CD4-positive, alpha-beta memory T cell (primary cell): Measurements from ENCODE around the gene KICS2. TPM values are rescaled to one million over a fixed set of nuclear protein-coding genes. Genes with fewer than 3 reads are reported as not detected.

Source experiments
- CTCF ChIA-PET: fragments of 350-600 bp; sonication (Branson Sonifier 250); formaldehyde crosslinking; loops from one replicate; lab custom pipeline; 2021; ENCODE audit warnings: inconsistent platforms; ENCODE audit not compliant: partially characterized antibody; lab: Charles Lee
- POLR2A ChIA-PET: fragments of 350-600 bp; sonication (Branson Sonifier 250); formaldehyde crosslinking; loops from one replicate; lab custom pipeline; 2021; ENCODE audit not compliant: partially characterized antibody; lab: Charles Lee
- DNase-seq, 5 donors: peaks; one replicate each; pipeline versions ENCODE4 v3.0.0 to v3.0.0-alpha.2; 2020 to 2022; ENCODE audit warnings: mixed read lengths in 1 of 5
- H3K27ac ChIP-seq: one replicate; pipeline ENCODE4 v1.7.0; 2013; ENCODE audit warnings: low read depth, low read length
- H3K27me3 ChIP-seq: 2 replicates; pipeline ENCODE4 v1.7.0; 2013; ENCODE audit warnings: mild to moderate bottlenecking, low read length, moderate library complexity; ENCODE audit not compliant: insufficient read depth
- H3K36me3 ChIP-seq: 2 replicates; pipeline ENCODE4 v1.7.0; 2013; ENCODE audit warnings: mild to moderate bottlenecking, low read length, moderate library complexity; ENCODE audit not compliant: insufficient read depth
- H3K4me1 ChIP-seq: 2 replicates; pipeline ENCODE4 v1.7.0; 2013; ENCODE audit warnings: mild to moderate bottlenecking, low read length, moderate library complexity; ENCODE audit not compliant: insufficient read depth
- H3K4me3 ChIP-seq, 2 donors: one replicate each; pipeline ENCODE4 v1.7.0; 2013; ENCODE audit warnings: low read length in 2 of 2, mild to moderate bottlenecking in 1 of 2
- H3K9me3 ChIP-seq, 2 donors: one replicate each; pipeline ENCODE4 v1.7.0; 2013; ENCODE audit warnings: low read length in 2 of 2, control low read depth in 1 of 2; ENCODE audit not compliant: control insufficient read depth in 1 of 2
- H3K27ac Mint-ChIP-seq, 7 donors: one replicate each; pipeline ENCODE4 v1.8.0; 2020 to 2021; ENCODE audit warnings: mixed read lengths in 7 of 7, mild to moderate bottlenecking in 6 of 7, inconsistent platforms in 3 of 7, moderate library complexity in 3 of 7
- H3K27me3 Mint-ChIP-seq, 2 donors: one replicate each; pipeline ENCODE4 v1.8.0; 2020 to 2021; ENCODE audit warnings: mixed read lengths in 2 of 2
- H3K36me3 Mint-ChIP-seq, 2 donors: one replicate each; pipeline ENCODE4 v1.8.0; 2020 to 2021; ENCODE audit warnings: mixed read lengths in 2 of 2, inconsistent platforms in 1 of 2, mild to moderate bottlenecking in 1 of 2
- H3K4me1 Mint-ChIP-seq, 4 donors: one replicate each; pipeline ENCODE4 v1.8.0; 2020 to 2021; ENCODE audit warnings: mixed read lengths in 4 of 4, mild to moderate bottlenecking in 1 of 4
- H3K4me3 Mint-ChIP-seq, 8 donors: one replicate each; pipeline ENCODE4 v1.8.0; 2020 to 2021; ENCODE audit warnings: mixed read lengths in 8 of 8, mild to moderate bottlenecking in 7 of 8, moderate library complexity in 6 of 8, inconsistent platforms in 3 of 8
- H3K9me3 Mint-ChIP-seq, 8 donors: one replicate each; pipeline ENCODE4 v1.8.0; 2020 to 2021; ENCODE audit warnings: mixed read lengths in 8 of 8, mild to moderate bottlenecking in 5 of 8, inconsistent platforms in 3 of 8, moderate library complexity in 1 of 8
- intact Hi-C: fragments of 100-400 bp; cut with micrococcal nuclease; formaldehyde crosslinking; loops from one replicate; pipeline ENCODE4 v1.15.1; 2023
- polyA plus RNA-seq, 2 donors: library from polyadenylated mRNA; unstranded; fragments of 300-500 nt; fragmentation: Illumina TruSeq; gene quantifications; one replicate each; pipeline ENCODE4 v1.2.3, GENCODE V29; 2021
- total RNA-seq, 2 experiments: library from RNA; stranded (reverse); gene quantifications; one replicate each; pipeline ENCODE4 v1.2.3, GENCODE V29; 2021

KICS2 gene
- total and polyA plus RNA-seq, 4 experiments from 2014 or later = 8.0 to 24.1 (median 19.8) TPM

GRCh38 chr12:64178122-64178521 lies 44.0 kb downstream of the KICS2 start:
- no peaks in the 10 kb centered on the region for H3K4me1 Mint-ChIP-seq
- peaks cover 0 to 3% (median 0%) of the 10 kb centered on the region in 8 donors for H3K9me3 Mint-ChIP-seq
- POLR2A ChIA-PET = no interaction called here
- no peaks in the 10 kb centered on the region for H3K4me1 ChIP-seq
- H3K27ac ChIP-seq = no peak overlapping the region
- CTCF ChIA-PET = no interaction called here
- no peaks in the 10 kb centered on the region for H3K27me3 ChIP-seq
- H3K4me3 Mint-ChIP-seq = no peak overlapping the region
- H3K9me3 ChIP-seq = no peaks in the 10 kb centered on the region
- H3K27ac Mint-ChIP-seq = no peak overlapping the region
- no peak for DNase-seq
- no peaks in the 10 kb centered on the region for H3K36me3 ChIP-seq
- H3K27me3 Mint-ChIP-seq = no peaks in the 10 kb centered on the region
- no peak overlapping the region for H3K4me3 ChIP-seq
- H3K36me3 Mint-ChIP-seq = no peaks in the 10 kb centered on the region
- intact Hi-C loops = no loop called here

- CTCF ChIA-PET = no interaction called here
- Mint-ChIP-seq H3K9me3 (no peaks in the 10 kb centered on the region), H3K36me3 (no peaks in the 10 kb centered on the region), H3K4me1 (no peaks in the 10 kb centered on the region), H3K27ac (no peak overlapping the region), H3K27me3 (no peaks in the 10 kb centered on the region), H3K4me3 (no peak overlapping the region)
- Histone ChIP-seq H3K9me3 (no peaks in the 10 kb centered on the region), H3K4me3 (no peak overlapping the region), H3K4me1 (no peaks in the 10 kb centered on the region), H3K36me3 (no peaks in the 10 kb centered on the region), H3K27ac (no peak overlapping the region), H3K27me3 (no peaks in the 10 kb centered on the region)
- POLR2A ChIA-PET = no interaction called here
- intact Hi-C loops = no loop called here
- no peak for DNase-seq
Measured at GRCh38 chr12:64177001-64177400, 45.1 kb downstream of the KICS2 start.

- H3K27me3 ChIP-seq = no peaks in the 10 kb centered on the region
- POLR2A ChIA-PET = no interaction called here
- H3K36me3 ChIP-seq = no peaks in the 10 kb centered on the region
- no peak overlapping the region for H3K27ac ChIP-seq
- Mint-ChIP-seq H3K4me3 (no peak overlapping the region), H3K4me1 (no peaks in the 10 kb centered on the region), H3K36me3 (no peaks in the 10 kb centered on the region), H3K9me3 (no peaks in the 10 kb centered on the region), H3K27me3 (no peaks in the 10 kb centered on the region), H3K27ac (no peak overlapping the region)
- no peaks in the 10 kb centered on the region for H3K4me1 ChIP-seq
- H3K4me3 ChIP-seq = no peak overlapping the region
- CTCF ChIA-PET = no interaction called here
- no peak for DNase-seq
- intact Hi-C loops = no loop called here
- no peaks in the 10 kb centered on the region for H3K9me3 ChIP-seq
Measured at GRCh38 chr12:64175254-64175945, 46.7 kb downstream of the KICS2 start.

- no peaks in the 10 kb centered on the region for H3K27me3 Mint-ChIP-seq
- H3K27ac Mint-ChIP-seq = no peak overlapping the region
- Histone ChIP-seq H3K9me3 (no peaks in the 10 kb centered on the region), H3K36me3 (no peaks in the 10 kb centered on the region), H3K4me3 (no peak overlapping the region), H3K4me1 (no peaks in the 10 kb centered on the region), H3K27ac (no peak overlapping the region), H3K27me3 (no peaks in the 10 kb centered on the region)
- no peaks in the 10 kb centered on the region for H3K4me1 Mint-ChIP-seq
- no peak overlapping the region for H3K4me3 Mint-ChIP-seq
- no peak for DNase-seq
- intact Hi-C loops = no loop called here
- ChIA-PET POLR2A (no interaction called here), CTCF (no interaction called here)
- H3K9me3 Mint-ChIP-seq = no peaks in the 10 kb centered on the region
- peaks cover 0 to 4% of the 10 kb centered on the region in 2 donors for H3K36me3 Mint-ChIP-seq
Measured at GRCh38 chr12:64173456-64173855, 48.6 kb downstream of the KICS2 start.

Other genes starting within 250 kb of the KICS2 start
- not detected for gene C12orf56, start 168.5 kb upstream of the KICS2 start, total RNA-seq
- gene C12orf56, start 168.5 kb upstream of the KICS2 start, polyA plus RNA-seq = not detected
- 10 to 100 TPM; 88.8 TPM for gene XPOT, start 182.1 kb upstream of the KICS2 start, total RNA-seq
- 10 to 100 TPM; 50.2 to 50.8 TPM for gene XPOT, start 182.1 kb upstream of the KICS2 start, polyA plus RNA-seq
- gene TBK1, start 229.8 kb upstream of the KICS2 start, total RNA-seq = 10 to 100 TPM; 23.8 to 25.0 TPM
- gene TBK1, start 229.8 kb upstream of the KICS2 start, polyA plus RNA-seq = 10 to 100 TPM; 22.4 to 24.1 TPM